Measurements from ENCODE around the gene MIF4GD. TPM values are rescaled to one million over a fixed set of nuclear protein-coding genes. Genes with fewer than 3 reads are reported as not detected.

Gene MIF4GD
- total and polyA plus RNA-seq, 10 of the 15 experiments (the other 5 are each of a cell fraction or from before 2014, with no cell fraction given) = 22.8 to 96.2 (median 60.1) TPM

DNA sequence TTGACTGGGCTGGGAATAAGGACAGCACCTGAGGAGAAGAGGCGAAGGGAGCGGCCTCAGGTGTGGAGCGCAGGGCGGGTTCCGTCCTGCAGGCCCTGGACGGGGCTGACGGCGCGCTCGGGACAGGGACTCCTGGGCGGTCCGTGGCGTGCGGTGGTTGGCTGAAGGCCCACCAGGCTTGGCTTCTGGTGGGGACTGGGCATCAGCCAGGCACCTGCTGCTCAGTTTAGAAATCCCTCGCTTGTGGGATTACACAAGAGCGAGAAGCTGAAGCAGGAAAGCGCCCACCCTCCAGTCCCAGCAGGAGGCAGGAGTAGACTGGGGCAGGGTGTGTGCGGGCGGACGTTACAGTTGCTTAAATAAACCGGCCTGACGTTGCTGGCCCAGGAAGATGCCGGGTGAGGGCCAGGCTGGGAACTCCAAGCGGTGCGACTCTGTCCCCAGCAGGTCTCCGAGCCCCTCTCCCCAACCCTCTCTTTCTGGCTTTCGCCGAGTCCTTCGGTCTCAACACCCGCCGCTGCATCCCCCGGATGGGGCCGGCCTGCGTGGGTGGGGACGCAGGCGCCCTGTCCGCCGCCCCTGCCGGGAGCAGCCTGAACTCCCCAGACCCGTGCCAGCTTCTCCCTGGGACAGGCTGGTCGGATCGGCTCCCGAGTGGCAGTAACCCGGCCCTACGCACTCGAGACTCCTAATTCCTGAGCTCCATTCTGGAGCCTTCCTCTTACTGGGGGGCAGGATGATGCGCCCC lies 639 bp downstream of the MIF4GD start (continued):
- TF ChIP-seq CHD2 (IDR thresholded peaks at IDR 0.05; ENCODE audit: borderline replicate concordance, low read depth, low read length) (0 out of 2 replicates have a peak, but pooled peaks have one; percentile 9), WRNIP1 (IDR thresholded peaks at IDR 0.05; ENCODE audit: borderline replicate concordance, low read depth, low read length) (no peak), RB1 (IDR thresholded peaks at IDR 0.05; ENCODE audit: borderline replicate concordance) (no peak), CBFB (IDR thresholded peaks at IDR 0.05; ENCODE audit: low read depth) (no peak), EGR1 (IDR thresholded peaks at IDR 0.05; ENCODE audit: borderline replicate concordance in 1 of 2, low read depth in 2 of 2, low read length in 2 of 2) (peak in 1 of 2 experiments; percentile 99; a peak in 2 of 3 replicates), TAF1 (IDR thresholded peaks at IDR 0.05; ENCODE audit: borderline replicate concordance, low read depth, low read length) (0 out of 2 replicates have a peak, but pooled peaks have one; percentile 1), SUZ12 (IDR thresholded peaks at IDR 0.05; ENCODE audit: unreplicated experiment) (no peak), BHLHE40 (IDR thresholded peaks at IDR 0.05; ENCODE audit: borderline replicate concordance in 1 of 2, low read depth in 2 of 2, low read length in 1 of 2) (peak in 1 of 2 experiments; percentile 34; a peak in 1 of 4 replicates), CBX3 (IDR thresholded peaks at IDR 0.05; ENCODE audit: borderline replicate concordance, low read depth) (no peak)

DNA sequence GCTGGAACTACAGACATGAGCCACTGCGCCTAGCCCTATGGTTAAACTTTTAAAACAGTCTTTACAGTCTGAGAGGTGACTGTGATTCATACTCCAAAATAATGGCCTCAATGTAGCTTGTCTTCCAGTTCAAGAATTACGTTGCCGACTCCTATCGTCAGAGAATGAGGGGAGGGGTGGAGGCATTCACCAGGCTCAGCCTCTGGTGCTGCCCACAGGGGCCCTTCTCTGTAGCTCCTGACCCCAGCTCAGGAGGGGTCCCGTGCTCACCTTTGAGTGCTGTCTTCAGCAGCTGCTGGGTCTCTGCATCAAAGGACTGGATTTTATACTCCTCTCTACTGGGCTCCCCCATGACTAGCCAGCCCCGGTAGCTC lies 1.2 kb downstream of the MIF4GD start:
- no peaks in the 10 kb centered on the region for H4K20me1 ChIP-seq (ENCODE audit: control insufficient read depth, insufficient read depth)
- DNase-seq (ENCODE audit: low read depth, low spot score) (no peak), FAIRE-seq (no peak), ATAC-seq (peak; percentile 3)
- intact Hi-C loops (cut with micrococcal nuclease; ENCODE audit: unreplicated experiment) (loop anchor here (2.0 to 10.0 kb wide), 3 partner anchors 135 to 245 kb away; partner anchors contain the start of genes CASKIN2, GRB2 and TSEN54), in situ Hi-C loops (cut with MboI) (loop anchor here (5.0 kb wide), 1 partner anchor 142 kb away; no protein-coding TSS in a partner anchor)
- peak overlapping the region; percentile 77 for H3K4me3 ChIP-seq
- H2AFZ ChIP-seq (ENCODE audit: control insufficient read depth, low read depth, low read length) = peak overlapping the region; percentile 54
- peaks cover 16 to 24% of the 10 kb centered on the region in 2 experiments; a peak in 3 of 4 replicates for H3K36me3 ChIP-seq (ENCODE audit: control insufficient read depth in 2 of 2, insufficient read depth in 2 of 2, low read length in 1 of 2)
- WGBS (ENCODE audit: insufficient coverage, insufficient replicate concordance, low lambda C conversion rate, missing lambda C conversion rate) = 27% methylated on average over 5 of the region's 6 CpGs
- CTCF ChIA-PET = interaction anchor here (0.6 to 5.3 kb wide), 29 partner anchors 8 to 363 kb away, joined by 3 to 58 read pairs (median 5); partner anchors contain the start of genes GGA3, GRB2, MRPS7 and NUP85
- SMC1A ChIA-PET (ENCODE audit: uncharacterized antibody, unreplicated experiment) = interaction anchor here (0.7 to 2.8 kb wide), 16 partner anchors 8 to 156 kb away, joined by 3 to 24 read pairs (median 6); partner anchors contain the start of genes GGA3, GRB2, MRPS7 and NUP85
- POLR2A ChIA-PET = interaction anchor here (0.7 to 6.4 kb wide), 10 partner anchors 8 to 87 kb away, joined by 3 to 73 read pairs (median 6); partner anchors contain the start of genes GGA3, MRPS7, SLC25A19 and SUMO2
- peak overlapping the region; percentile 83 for H3K9ac ChIP-seq (ENCODE audit: control insufficient read depth, insufficient read depth, low read length)
- no TSS peak for BruUV-seq (replicated peaks)
- H3K4me2 ChIP-seq (ENCODE audit: control insufficient read depth, insufficient read depth) = peak overlapping the region; percentile 81
- peak overlapping the region; percentile 85 for H3K27ac ChIP-seq (ENCODE audit: control insufficient read depth, insufficient read depth)
- RAD21 ChIA-PET (ENCODE audit: unreplicated experiment) = interaction anchor here (0.6 to 4.8 kb wide), 15 partner anchors 8 to 308 kb away, joined by 3 to 68 read pairs (median 10); partner anchors contain the start of genes GGA3, GRB2, MRPS7 and NUP85
- peaks cover 24% of the 10 kb centered on the region for H3K4me1 ChIP-seq (ENCODE audit: control insufficient read depth, insufficient read depth, low read length)
- peaks cover 32% of the 10 kb centered on the region for H3K79me2 ChIP-seq (ENCODE audit: control insufficient read depth, insufficient read depth, low read length)
- H3K27me3 ChIP-seq (replicated peaks in 1 of 2; ENCODE audit: control insufficient read depth in 2 of 2, insufficient read depth in 2 of 2, low read length in 1 of 2) = no peaks in the 10 kb centered on the region
- H3K9me3 ChIP-seq (replicated peaks; ENCODE audit: control insufficient read depth, insufficient read depth, low read length) = no peaks in the 10 kb centered on the region
- TF ChIP-seq BACH1 (IDR thresholded peaks at IDR 0.05; ENCODE audit: borderline replicate concordance) (no peak), PML (IDR thresholded peaks at IDR 0.05; ENCODE audit: low read length) (no peak), IKZF1 (conservative IDR thresholded peaks at IDR 0.05) (no peak), CHD2 (IDR thresholded peaks at IDR 0.05; ENCODE audit: borderline replicate concordance, low read depth, low read length) (no peak), CREB1 (IDR thresholded peaks at IDR 0.05; ENCODE audit: low read depth) (no peak), CBX5 (IDR thresholded peaks at IDR 0.05; ENCODE audit: low read depth) (no peak), EED (IDR thresholded peaks at IDR 0.05; ENCODE audit: low read depth) (no peak)
- TF ChIP-seq, protein P1, sequence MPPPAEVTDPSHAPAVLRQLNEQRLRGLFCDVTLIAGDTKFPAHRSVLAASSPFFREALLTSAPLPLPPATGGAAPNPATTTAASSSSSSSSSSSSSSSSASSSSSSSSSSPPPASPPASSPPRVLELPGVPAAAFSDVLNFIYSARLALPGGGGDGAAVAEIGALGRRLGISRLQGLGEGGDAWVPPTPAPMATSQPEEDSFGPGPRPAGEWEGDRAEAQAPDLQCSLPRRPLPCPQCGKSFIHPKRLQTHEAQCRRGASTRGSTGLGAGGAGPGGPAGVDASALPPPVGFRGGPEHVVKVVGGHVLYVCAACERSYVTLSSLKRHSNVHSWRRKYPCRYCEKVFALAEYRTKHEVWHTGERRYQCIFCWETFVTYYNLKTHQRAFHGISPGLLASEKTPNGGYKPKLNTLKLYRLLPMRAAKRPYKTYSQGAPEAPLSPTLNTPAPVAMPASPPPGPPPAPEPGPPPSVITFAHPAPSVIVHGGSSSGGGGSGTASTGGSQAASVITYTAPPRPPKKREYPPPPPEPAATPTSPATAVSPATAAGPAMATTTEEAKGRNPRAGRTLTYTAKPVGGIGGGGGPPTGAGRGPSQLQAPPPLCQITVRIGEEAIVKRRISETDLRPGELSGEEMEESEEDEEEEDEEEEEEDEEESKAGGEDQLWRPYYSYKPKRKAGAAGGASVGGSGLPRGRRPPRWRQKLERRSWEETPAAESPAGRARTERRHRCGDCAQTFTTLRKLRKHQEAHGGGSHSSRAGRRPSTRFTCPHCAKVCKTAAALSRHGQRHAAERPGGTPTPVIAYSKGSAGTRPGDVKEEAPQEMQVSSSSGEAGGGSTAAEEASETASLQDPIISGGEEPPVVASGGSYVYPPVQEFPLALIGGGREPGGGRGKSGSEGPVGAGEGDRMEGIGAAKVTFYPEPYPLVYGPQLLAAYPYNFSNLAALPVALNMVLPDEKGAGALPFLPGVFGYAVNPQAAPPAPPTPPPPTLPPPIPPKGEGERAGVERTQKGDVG (CRISPR knock-in tag; IDR thresholded peaks at IDR 0.05) = no peak
